NCI-H128 (cell line): ENCODE data around the gene RAMP3.

ENCODE experiments used
- DNase-seq: peaks from one replicate; lab custom pipeline; 2025; ENCODE audit not compliant: unreplicated experiment; lab: John Stamatoyannopoulos, UW

RAMP3 gene

DNA sequence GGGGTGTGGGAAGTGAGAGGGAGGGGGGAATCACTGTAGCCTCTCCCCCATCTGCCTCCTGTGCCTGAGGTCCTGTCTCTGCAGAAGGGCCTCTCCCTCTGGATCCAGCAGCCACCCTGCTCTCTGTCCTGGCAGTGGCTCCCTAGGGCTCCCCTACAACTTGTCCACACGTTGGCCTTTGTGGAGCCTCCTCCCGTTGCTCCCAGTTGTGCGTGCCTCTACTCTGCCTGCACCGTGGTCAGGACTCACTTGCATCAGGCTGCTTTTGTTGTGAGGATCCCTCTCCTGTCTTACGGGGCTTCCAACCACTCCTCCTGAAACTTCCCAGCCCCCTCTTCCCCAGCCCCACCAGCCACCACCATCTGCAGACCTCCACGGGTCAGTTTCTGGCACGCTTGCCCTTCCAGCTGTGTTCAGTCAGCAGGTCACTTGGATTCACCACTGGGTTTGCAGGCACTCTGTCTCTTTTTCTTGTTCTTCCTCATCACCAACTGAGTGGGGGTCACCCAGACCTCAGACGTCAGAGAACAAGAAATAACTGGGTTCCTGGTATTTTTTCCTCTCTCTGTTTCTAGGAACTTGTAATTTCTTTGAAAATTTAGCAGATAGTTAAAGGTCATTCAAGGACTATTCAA, 62.3 kb downstream of the RAMP3 start:
- DNase-seq: no peak

DNA sequence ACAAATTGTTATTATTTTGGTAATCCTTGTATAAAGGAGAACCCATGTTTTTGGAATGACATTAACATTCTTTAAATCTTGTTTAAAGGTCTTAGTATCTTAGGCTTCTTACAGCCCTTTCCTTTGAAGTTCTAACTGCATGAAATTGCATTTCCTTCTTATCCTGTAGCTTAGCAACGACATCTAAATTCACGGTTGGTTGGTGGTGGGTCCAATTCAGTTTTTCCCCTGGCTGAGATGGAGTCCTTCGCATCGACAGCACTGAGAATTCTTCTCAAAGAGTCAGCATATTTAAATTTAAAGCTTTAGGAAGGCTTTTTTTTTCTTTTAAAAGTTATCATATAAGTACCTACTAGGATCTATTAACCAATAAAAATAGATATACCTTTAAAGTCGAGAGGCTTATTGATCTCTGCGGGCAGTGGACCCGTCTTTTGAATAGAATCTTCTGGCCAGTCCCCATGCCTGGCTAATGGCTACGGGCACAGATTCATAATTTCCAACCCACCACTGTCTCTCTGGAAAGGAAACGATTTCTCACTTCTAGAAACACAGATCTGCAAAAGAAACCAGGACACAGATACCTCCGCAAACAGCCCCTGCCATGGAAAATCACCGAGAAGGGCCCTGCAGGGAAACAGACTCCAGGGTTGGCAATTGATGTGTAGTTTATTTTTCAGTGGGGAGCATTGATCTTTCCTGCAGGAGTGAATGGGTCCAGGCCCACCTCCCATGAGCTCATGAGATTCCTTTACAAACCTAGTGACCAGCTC, 63.4 kb downstream of the RAMP3 start:
- DNase-seq: no peak

DNA sequence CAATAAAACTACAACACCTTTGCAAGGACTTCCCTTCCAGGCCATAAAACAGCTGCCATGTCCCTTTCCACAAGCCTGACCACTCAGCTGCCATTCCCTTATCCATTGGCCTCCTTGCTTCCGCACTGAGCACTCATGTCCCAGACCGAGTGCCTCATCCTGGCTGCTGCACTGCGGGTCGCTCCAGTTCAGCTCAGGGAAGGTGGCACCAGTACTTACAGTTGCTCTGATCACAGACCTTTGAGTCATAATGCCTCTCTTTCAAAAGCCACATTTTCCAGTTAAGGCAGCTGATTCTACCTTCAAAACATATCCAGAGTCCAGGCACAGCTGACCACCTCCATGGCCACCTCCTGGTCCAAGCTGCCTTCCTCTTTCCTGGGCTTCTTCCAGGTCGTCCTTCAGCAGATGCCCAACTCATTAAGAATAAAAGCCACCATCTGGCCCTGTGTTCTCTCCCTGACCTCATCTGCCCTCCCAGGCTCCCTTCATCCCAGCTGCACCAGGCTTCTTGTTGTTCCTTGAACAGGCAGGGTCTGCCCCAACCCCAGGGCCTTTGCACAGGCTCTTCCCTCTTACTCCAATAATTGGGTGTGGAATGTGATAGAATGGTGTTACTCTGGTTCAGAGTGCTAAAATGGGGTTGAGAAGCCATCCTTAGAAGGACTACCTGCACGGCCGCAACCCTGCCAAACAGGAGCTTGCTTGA, 64.5 kb downstream of the RAMP3 start:
- no peak for DNase-seq

- DNase-seq: no peak
These were observed 65.5 kb downstream of the RAMP3 start for GRCh38 chr7:45223078-45223477.

DNA sequence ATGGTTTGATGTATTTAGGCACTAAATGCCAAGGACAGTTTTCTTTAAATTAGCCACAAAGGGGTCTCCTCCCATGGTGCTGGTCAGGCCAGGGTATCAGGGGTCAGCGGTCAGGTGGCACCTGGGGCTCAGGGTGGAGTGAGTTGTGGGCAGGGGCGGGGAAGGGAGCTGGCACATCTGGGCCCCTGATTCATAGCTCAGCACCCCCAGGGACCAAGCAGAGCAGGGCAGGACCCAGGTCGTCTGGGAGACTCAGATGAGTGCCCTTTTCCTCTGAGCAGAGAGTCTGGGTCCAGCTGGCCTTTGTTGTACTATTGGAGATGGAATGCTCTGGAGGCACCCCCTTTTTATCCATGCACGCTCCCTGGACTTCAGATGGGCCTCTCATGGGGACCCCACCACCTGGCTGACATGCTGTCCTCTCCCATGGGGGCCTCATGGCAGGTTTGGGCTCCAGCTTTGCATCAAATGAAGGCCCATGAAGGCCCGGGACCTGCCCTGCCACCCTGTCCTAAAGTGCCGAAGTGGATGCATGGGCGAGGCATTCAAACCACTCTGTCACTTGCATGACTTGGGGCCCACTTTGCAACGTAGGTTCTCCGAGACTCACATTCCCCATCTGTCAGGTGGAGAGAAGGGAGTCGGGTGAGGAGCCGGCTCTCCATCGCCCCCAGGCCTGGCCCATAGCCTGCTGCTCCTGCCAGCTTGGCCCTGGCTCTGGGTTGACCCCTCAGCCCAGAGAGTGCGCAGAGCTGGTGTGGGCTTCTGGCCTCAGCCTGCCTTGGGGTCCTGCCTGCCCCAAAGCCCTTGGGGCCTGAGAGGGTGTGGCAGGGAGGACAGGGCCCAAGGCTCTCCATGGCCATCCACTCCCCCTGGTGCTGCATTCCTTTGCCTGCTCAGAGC, 66.4 kb downstream of the RAMP3 start:
- no peak for DNase-seq

- DNase-seq: no peak
These were observed 67.2 kb downstream of the RAMP3 start for GRCh38 chr7:45224832-45225231.

GRCh38 chr7:45225311-45225947, 67.8 kb downstream of the RAMP3 start:
- DNase-seq: no peak

DNA sequence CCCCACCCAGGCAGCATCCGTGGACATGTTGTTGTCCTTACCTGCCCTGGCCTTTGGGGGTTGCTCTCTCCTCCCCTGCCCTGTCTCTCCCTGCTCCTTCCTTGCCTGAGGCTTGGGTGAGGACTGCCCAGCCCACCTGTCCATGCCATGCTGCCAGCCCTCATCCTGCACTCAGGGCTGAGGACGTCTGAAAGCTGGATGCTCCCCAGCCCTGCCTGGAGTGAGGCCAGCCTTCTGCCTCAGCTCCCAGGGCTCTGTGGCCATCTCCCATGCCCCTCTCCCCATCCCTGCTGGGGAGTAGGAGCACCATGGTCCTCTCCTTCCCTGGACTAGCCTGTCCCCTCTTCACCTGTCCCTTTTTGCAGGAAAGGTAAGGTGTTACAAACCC, 68.4 kb downstream of the RAMP3 start:
- no peak for DNase-seq

GRCh38 chr7:45229156-45229920, 71.7 kb downstream of the RAMP3 start:
- no peak for DNase-seq

DNA sequence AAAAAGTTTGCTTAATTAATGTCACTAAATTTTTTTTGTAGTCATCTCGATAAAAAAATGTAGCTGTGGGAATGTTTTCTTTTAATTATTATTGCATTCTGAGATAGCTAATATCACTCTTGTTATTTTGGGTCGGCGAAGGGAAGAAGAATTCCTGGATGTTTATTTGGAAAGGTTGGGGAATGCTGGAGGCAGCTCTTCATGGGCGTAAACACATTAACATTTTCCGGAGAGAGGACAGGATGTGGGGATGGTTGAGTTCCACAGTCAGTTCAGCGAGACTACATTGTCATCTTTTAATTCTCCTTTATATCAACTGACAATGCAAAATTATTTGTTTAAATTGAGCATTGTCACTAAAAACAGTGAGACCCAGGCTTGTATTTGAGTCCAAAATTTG, 72.5 kb downstream of the RAMP3 start:
- DNase-seq: no peak

DNA sequence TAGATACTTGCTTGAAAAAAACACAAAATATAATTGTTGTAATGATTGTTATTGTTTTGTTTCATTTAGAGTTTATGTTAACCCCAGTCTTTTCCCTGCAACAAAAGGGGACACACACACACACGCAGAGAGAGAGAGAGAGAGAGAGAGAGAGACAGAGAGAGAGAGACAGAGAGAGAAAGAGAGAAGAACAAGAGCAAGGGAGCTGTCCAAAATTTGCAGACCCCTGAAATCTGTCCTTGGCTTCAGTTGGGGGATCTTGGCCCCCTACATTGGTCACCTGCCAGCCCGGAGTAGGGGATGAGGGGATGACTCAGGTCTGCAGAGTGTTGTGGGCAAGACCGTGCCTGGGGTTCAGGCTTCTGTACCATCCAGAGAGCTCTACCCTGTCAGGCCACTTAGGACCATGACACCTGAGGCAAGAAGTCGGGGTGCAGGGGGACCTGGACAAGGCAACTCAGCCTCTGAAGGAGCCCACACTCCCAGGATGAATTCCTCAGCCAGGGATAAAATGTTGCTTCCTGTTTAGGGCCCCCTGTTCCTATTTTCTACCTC, 73.1 kb downstream of the RAMP3 start:
- DNase-seq: no peak

DNA sequence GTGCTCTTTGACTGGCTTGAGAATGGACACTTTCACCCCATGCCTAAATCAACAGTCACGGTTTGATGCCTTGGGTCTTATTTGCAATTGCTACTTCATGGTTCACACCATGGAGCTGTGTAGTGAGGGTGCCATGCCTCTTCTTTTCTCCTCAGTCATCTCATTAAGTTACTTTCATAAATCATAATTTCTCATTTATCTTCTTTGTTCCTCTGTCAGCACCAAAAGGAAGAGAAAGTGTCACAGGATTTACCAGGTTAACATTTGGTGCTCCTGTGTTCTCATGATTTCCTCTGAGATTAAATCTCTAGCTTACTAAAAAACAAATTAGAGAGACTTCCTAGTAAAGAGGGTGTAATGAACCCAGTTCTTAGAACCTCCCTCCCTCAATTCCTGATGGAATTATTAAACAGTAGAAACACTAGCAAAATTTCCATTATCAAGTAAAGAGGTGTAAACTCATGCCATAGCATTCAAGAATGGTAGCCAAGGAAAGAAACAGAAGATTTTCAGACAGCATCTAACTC, 75.7 kb downstream of the RAMP3 start:
- no peak for DNase-seq
